ENCODE results near the gene ARMC6. TPM values are rescaled to one million over a fixed set of nuclear protein-coding genes. Genes with fewer than 3 reads are reported as not detected.
"Not testable (repeated sequence)": the region's sequence is repeated elsewhere in the genome, so short reads cannot be mapped to it uniquely, and the experiment has no call there.

ARMC6 gene
- total RNA-seq, 1 donor from 2014 or later, result 18.1 TPM

DNA sequence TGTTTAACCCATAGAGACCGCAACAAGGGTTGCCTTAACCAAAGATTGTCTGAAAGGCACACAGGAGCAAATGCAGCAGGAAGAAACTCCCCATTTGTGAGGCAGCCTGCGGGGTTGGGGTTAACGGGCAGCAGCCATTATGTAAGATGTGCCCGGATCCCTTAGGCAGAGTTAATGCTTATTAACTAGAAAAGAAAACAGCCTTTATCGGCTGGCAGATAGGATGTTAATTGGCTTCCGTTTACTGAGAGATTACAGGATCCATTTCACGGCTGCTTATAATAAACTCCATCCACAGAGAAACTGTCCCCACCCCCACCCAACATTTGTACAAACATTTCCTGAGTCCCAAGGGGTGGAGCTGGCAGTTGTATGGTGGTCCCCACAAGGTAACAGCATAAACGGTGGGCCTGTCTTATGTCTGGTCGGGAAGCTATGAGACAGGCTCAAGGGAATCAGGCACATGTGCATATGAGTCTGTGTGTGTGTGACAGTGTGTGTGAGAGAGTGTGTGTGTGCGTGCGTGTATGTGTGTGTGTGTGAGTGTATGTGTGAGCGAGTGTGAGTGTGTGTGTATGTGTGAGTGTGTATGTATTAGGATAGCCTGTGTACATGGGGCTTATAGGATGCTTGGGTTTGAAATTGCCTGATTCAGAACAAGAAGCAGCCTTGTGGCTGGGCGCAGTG, 40.9 kb downstream of the ARMC6 start:
- DNase-seq (ENCODE audit: low spot score), result no peak

DNA sequence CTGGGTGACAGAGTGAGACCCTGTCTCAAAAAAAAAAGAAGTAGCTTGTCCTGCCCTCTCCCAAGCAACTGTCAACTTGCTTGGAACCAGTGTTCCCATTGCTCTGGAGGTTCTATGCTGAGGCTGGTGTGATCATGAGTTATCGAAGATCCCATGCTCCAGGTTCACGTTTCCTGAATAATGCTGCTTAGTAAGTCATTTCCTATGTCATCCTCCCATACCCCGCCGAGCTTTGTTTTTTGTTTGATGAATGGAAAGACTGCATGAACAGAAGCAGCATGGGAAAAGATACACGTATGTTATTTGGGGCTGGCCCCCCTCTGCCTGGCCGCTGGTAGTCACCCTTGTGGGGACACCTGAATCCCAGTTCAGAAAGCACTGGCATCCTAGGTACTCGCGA, 41.7 kb downstream of the ARMC6 start:
- no peak for DNase-seq (ENCODE audit: low spot score)

DNA sequence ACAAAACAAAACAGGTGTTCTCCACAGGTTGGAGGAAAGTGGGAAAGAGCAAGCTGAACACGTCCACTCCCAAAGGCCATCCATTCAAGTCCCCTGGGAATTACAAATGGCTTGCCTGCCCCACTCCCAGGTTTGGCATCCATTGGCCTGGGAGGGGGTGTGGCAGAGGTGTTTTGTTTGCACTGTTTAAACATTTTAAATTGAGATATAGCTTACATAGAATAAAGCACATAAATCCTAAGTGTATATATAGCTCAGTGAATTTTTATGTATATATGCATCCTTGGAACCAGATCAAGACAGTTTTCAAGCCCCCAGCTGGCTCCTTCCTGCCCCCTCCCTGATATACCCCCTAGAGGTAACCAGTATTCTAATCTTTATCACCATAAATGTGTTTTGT, 43.1 kb downstream of the ARMC6 start:
- DNase-seq (ENCODE audit: low spot score), result no peak

DNA sequence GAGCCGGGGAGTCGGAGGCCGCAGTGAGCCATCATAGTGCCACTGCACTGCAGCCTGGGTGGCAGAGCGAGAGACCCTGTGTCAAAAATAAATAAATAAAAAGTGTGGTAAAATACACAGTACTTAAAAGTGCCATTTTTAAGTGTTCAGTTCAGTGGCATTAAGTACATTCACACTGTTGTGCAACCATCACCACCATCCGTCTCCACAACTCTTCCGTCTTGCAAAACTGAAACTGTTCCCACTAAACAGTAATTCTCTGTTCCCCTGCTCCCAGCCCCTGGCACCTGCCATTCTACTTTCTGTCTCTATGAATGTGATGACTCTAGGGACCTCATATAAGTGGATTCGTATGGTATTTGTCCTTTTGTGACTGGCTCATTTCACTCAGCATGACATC, 43.7 kb downstream of the ARMC6 start:
- no peak for DNase-seq (ENCODE audit: low spot score)

DNA sequence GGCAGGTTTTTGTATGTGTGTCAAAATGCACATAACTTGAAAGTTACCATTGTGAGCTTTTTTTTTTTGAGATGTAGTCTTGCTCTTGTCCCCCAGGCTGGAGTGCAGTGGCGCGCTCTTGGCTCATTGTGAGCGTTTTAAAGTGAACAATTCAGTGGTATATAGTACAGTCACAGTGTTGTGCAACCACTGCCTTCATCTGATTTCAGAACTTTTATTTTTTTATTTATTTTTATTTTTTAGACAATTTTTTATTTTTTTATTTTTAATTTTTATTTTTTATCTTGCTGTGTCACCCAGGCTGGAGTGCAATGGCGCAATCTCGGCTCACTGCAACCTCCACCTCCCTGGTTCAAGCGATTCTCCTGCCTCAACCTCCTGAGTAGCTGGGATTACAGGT, 45.4 kb downstream of the ARMC6 start:
- DNase-seq (ENCODE audit: low spot score), result no peak

DNA sequence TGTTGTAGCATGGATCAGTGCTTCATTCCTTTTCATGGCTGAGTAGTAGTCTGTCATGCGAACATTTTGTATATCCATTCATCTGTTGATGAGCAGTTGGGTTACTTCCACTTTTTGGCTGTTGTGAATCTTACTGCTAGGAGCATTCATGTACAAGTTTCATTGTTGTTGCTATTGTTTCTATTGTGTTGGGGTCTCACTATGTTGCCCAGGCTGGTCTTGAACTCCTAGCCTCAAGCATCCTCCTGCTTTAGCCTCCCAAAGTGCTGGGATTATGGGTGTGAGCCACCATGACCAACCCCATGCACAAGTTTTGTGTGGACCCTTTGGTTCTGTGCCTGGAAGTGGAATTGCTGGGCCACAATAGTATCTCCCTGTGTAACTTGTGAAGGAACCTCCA, 46.2 kb downstream of the ARMC6 start:
- DNase-seq (ENCODE audit: low spot score), result no peak

DNA sequence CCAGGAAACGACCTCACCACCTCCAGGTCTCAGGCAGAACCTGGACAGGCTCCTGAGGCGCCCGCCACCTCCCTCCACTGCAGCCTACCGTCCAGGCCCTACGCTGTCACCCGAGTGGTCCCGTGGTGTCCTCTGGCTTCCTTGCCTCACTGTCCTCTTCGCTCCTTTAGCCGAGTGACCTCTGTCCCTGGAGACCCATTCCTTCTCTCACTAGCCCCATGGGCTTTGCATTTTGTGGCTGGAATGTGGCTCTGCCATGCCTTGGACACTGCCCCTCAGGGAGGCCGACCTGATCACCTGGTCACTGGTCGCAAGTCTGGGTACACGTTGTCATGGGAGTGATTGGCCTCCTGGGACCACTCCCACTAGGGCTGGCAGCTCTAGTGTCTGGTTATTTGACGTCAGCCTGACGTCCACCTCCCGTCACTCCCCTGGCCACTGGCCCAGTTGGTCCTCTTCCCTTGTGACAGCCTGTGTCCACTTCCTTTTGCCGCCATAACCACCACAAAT, 48.3 kb downstream of the ARMC6 start:
- no peak for DNase-seq (ENCODE audit: low spot score)

DNA sequence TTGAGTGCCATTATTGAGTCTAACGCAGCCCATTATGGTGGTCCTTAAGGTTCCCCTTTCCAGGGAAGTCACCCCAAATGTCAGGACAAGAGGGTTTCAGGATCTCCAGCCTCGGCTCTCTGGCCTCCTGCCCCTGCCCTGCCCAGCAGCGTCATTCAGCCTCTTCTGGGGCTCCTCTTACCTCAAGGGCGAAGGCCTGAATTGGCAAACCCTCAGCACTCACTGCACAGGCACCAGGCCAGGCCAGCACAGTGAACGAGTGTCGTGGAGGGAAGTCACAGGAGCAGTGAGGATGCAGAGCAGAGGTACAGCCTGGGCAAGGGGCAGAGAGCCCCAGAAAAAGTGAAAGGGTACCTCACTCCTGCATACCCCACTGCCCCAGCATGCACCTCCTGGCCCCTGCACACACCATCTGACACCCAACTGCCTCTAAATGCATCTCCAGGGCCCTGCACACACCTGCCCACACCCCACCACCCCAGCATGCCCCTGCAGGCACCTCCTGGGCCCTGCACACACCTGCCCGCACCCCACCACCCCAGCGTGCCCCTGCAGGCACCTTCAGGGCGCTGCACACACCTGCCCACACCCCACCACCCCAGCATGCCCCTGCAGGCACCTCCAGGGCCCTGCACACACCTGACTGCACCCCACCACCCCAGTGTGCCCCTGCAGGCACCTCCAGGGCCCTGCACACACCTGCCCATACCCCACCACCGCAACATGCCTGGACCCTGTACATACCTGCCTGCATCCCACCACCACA, 50.2 kb downstream of the ARMC6 start:
- no peak for DNase-seq (ENCODE audit: low spot score)

DNA sequence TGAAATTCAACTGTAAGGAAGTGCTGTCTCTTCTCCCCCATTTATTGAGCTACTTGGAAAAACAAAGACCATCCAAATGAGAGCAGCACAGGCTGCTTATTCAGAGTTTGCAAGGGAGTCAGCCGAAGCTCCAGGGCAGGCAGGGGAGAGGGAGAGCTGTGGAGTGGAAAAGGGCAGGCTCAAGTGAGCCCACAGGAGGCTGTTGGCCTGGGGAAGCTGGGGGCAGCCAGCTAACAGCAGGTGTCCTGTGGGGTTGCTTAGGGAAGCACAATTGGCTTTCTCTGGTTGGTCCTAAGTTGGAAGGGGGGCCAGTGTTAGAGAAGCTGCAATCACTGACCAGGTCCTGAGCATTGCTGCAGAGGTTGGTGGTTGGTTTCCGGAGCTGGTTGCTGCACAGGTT, 54.3 kb downstream of the ARMC6 start:
- DNase-seq (ENCODE audit: low spot score), result no peak

DNA sequence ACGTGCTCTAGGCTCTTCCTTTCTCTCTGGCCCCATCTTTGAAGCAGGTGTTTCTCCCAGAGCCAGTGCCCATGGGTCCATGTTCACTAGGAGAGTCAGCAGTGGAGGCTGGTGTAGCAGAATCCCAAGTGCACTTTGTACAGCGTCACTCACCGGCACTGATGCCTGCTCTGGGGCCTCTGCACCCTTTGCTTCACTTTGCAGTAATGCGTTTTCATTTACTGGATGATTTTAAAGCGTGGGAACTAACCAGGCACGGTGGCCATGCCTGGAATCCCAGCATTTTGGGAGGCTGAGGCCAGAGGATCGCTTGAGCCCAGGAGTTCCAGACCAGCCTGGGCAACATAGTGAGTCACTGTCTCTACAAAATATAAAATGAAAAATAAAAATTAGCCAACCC, 61.1 kb downstream of the ARMC6 start:
- DNase-seq (ENCODE audit: low spot score), result no peak

DNA sequence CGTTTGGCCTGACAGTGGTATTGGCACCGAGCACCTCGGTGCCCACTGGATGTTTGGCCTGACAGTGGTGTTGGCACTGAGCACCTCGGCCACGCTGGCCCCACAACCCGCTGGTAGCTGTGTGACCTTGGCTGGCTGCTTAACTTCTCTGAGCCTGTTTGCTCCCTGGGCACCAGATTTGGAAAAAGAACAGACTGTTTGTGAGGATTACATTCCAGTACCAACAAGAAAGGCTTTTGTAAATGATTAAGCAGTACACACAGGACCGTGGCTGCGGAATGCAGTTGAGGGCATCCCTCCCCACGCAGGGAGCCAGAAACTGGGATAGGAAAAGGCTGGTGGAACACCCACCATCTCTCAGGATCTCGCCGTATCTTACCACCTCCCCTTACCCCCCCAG, 62.3 kb downstream of the ARMC6 start:
- no peak for DNase-seq (ENCODE audit: low spot score)

DNA sequence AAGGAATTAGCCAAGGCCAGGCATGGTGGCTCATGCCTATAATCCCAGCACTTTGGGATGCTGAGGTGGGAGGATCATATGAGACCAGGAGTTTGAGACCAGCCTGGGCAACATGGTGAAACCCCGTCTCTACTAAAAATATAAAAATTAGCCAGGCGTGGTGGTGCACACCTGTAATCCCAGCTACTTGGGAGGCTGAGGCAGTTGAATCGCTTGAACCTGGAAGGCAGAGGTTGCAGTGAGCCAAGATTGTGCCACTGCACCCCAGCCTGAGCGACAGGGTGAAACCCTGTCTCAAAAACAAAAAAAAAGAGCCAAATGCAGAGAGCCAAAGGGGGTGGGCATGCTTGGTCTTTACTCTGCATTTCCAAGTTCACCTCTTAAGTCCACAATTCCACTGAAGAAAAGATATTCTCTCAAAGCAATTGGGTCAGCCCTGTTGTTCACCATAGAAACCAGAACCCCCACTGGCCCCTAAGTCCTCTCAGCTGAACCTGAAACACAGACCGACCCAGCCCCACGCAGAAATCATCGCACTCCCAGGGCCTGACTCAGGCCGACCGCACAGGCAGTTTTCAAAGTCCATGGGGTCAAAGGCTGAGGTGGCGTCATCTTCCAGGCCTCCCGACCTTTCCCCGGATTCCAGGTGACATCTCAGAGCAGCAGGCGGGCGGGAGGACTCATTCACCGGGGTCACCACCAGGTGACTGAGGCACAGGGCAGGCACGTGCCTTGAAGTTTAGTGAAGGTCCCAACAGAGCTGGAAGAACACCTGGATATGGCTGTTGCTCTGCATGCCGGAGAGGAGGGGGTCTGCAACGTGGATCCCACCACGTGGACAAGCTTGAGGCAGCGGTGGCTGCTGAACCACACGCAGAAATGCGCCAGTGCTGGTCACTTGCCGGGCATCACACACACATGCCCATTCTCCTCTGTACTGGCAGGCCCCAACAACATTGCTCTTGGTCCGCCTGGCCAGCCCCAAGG, 63.5 kb downstream of the ARMC6 start:
- no peak for DNase-seq (ENCODE audit: low spot score)

DNA sequence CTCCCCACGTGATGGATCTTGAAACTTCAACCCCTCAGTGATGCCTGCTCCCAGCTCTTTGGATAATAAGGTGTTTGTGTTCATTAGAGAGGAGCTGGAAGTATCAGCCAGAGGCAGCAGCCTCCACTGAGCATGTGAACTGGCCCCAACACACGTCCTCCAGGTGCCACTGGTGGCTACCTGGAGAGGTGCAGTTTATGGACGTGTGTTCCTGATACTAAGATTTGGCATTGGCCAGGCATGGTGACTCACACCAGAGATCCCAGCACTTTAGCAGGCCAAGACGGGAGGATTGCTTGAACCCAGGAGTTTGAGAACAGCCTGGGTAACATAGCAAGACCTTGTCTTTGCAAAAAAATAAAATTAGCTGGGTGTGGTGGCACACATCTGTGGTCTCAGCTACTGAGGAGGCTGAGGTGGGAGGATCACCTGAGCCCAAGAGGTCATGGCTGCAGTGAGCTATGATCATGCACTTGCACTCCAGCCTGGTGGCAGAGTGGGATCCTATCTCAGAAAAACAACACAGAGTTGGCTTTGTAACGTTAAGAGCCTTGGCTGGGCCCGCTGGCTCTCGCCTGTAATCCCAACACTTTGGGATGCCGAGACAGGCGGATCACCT, 64.8 kb downstream of the ARMC6 start:
- no peak for DNase-seq (ENCODE audit: low spot score)

DNA sequence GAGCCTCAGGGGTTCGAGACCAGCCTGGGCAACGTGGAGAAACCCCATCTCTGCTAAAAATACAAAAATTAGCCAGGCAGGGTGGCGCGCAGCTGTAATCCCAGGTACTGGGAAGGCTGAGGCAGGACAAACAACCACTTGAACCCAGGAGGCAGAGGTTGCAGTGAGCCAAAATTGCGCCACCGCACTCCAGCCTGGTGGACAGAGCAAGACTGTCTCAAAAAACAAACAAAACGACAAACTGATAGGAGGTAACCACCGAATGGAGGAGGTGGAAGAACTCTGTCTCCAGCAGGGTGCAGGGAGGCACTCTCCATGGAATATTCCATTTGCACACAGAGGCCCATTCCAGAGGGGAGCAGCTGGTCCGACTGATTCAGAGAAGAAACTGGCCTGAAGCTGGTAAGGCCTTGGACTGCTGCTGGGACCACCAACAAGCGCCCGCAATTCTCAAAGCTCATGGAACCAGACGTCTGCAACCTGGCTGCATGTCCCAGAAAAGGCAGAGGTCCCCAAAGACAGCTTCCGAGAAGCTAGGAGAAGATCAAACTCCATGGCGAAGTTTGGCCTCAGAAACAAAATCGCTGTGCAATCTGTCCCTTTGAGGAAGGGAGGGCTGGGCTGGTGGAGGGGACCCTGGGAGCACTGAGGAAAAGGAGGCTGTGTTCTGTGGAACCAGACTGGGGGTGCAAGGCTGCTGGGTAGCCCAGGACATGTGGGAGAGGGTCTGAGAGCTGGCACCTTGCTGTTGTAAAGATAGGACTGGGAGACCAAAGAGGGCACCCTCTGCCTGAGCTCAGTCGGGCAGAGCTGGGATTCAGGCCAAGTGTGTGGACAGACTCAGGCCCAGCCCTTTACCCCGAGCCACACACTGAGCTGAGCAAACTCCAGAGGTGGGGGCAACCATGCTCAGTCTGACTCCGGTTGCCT, 65.6 kb downstream of the ARMC6 start:
- no peak for DNase-seq (ENCODE audit: low spot score)

DNA sequence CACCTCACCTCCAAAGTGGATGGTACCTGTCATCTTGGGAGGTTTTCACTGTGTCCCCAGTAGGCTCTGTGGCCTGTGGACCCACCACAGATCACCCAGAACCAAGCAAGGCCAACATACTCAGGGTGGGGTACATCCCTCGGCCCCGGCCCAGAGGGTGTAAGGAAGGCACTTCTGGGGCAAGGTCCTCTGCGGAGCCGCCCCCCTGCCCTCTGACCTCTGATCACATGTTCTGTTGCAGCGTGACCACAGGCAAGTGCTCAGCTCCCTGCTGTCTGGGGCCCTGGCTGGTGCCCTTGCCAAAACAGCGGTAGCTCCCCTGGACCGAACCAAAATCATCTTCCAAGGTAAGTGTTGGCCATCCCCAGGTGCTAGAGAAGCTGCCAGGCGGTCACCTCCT, 68.1 kb downstream of the ARMC6 start:
- DNase-seq (ENCODE audit: low spot score), result no peak

DNA sequence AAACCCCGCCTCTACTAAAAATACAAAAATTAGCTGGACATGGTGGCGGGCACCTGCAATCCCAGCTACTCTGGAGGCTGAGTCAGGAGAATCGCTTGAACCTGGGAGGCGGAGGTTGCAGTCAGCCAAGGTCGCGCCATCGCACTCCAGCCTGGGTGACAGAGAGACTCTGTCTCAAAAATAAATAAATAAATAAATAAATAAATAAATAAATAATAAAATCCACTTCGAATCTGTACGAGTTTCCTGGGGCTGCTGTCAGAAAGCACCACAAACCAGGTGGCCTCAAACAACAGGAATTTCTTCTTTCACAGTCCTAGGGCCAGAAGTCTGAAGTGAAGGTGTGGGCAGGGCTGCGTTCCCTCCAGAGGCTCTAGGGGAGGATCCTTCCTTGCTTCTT, 69.2 kb downstream of the ARMC6 start:
- not testable (repeated sequence) for DNase-seq (ENCODE audit: low spot score)

DNA sequence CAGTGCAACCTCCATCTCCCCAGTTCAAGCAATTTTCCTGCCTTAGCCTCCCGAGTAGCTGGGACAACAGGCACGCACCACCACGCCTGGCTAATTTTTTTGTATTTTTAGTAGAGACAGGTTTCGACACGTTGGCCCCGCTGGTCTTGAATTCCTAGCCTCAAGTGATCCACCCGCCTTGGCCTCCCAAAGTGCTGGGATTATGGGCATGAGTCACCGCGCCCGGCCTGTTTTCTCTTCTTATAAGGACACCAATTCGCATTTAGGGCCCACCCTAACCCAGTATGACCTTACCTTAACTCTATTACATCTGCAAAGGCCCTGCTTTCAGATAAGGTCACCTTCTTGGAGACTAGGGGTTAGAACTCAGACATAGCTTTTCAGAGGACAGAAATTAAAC, 69.8 kb downstream of the ARMC6 start:
- DNase-seq (ENCODE audit: low spot score), result no peak

DNA sequence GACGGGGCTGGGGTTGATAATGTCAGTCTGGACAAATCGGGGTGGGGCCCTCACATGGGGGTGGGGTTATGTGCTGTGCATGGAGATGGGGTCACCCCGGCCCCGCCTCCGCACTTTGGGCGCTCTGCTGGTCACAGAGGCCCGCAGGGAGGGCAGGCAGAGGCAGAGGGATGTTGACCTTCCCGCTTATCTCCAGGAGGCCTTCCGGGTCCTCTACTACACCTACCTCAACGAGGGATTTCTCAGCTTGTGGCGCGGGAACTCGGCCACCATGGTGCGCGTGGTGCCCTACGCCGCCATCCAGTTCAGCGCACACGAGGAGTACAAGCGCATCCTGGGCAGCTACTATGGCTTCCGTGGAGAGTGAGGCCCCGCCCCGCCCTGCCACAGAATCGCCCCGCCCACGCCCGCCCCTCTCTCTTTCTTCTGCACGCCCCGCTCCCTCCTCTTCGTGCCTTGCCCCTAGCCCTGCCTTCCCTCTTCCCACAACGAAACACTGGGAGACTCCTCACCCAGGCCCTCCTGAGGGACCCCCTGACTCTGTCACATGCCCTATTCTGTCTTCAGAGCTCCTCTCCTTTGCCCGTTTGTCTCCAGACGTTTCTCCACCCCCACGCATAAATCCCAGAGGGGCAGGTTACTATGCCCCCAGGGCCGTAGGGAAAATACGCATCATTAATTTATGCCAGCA, 72.1 kb downstream of the ARMC6 start:
- no peak for DNase-seq (ENCODE audit: low spot score)

DNA sequence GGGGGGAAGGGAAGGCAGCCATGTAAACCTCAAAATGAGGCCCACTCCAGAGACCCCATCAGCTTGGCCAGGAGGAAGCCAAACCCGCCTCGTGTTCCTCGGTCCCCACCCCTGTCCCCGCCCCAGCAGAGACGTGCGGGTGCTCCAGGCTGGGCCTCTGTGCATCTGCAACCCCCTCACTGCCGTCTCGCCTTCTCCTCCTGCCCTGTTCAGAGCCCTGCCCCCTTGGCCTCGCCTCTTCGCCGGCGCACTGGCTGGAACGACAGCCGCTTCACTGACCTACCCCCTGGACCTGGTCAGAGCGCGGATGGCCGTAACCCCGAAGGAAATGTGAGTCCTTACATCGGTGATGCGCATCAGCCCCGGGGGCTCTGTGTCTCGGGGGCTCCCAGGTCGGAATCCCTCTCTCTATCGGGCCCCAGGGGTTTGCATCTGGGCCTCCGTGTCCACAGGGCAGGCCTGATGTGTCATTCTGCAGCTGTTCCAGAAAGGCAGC, 72.7 kb downstream of the ARMC6 start:
- DNase-seq (ENCODE audit: low spot score), result no peak
